Caco-2 (cell line): ENCODE data around the gene AP4E1. TPM values are rescaled to one million over a fixed set of nuclear protein-coding genes. Genes with fewer than 3 reads are reported as not detected.
A peak's percentile ranks its signal among the peaks of the same experiment; 100 is the strongest.

Source experiments
- Bru-seq: library from RNA; stranded (reverse); fragments of 400-500 nt; gene quantifications from one replicate; lab custom pipeline; 2021; lab: Mats Ljungman, UMichigan
- BruChase-seq, 2 experiments: library from RNA; stranded (reverse); fragments of 400-500 nt; gene quantifications; one replicate each; lab custom pipeline; 2021; lab: Mats Ljungman, UMichigan
- BruUV-seq: library from RNA; stranded (reverse); fragments of 400-500 nt; replicated peaks from 2 replicates; lab custom pipeline; 2021; lab: Mats Ljungman, UMichigan
- CTCF ChIA-PET: fragments of 300-600 bp; sonication (Branson Sonifier 250); formaldehyde crosslinking; loops from one replicate; lab custom pipeline; 2022; ENCODE audit warnings: antibody characterized with exemption; lab: Charles Lee
- POLR2A ChIA-PET: fragments of 300-600 bp; sonication (Branson Sonifier 250); formaldehyde crosslinking; loops from one replicate; lab custom pipeline; 2022; ENCODE audit warnings: antibody characterized with exemption; lab: Charles Lee
- DNase-seq, 2 experiments: peaks; one replicate each; pipeline versions ENCODE4 v3.0.0 to v3.0.0-alpha.2; 2020 to 2022
- H3K27me3 ChIP-seq: replicated peaks from 2 replicates; pipeline ENCODE4 v1.6.0; 2011; ENCODE audit warnings: low read length; ENCODE audit not compliant: control insufficient read depth, insufficient read depth
- H3K36me3 ChIP-seq: 2 replicates; pipeline ENCODE4 v1.5.1; 2011; ENCODE audit warnings: low read length; ENCODE audit not compliant: control insufficient read depth, insufficient read depth
- H3K4me1 ChIP-seq: fragments of 250-450 bp; sonication (Bioruptor Pico); 2 replicates; pipeline ENCODE4 v1.5.1; 2020; ENCODE audit warnings: mild to moderate bottlenecking
- H3K4me3 ChIP-seq: 2 replicates; pipeline ENCODE4 v1.5.1; 2011; ENCODE audit warnings: low read depth, mild to moderate bottlenecking, control low read depth, low read length
- H3K9me3 ChIP-seq: fragments of 250-450 bp; sonication (Bioruptor Pico); 2 replicates; pipeline ENCODE4 v1.5.1; 2020; ENCODE audit warnings: mild to moderate bottlenecking, moderate library complexity
- H3K27ac Mint-ChIP-seq: one replicate; pipeline ENCODE4 v1.8.0; 2022; ENCODE audit warnings: mixed read lengths; ENCODE audit not compliant: unreplicated experiment
- H3K27me3 Mint-ChIP-seq: one replicate; pipeline ENCODE4 v1.8.0; 2022; ENCODE audit warnings: mixed read lengths; ENCODE audit not compliant: insufficient read depth, unreplicated experiment
- H3K36me3 Mint-ChIP-seq: one replicate; pipeline ENCODE4 v1.8.0; 2022; ENCODE audit warnings: mild to moderate bottlenecking, mixed read lengths; ENCODE audit not compliant: insufficient read depth, unreplicated experiment
- H3K4me1 Mint-ChIP-seq: one replicate; pipeline ENCODE4 v1.8.0; 2022; ENCODE audit warnings: low read depth, mixed read lengths; ENCODE audit not compliant: unreplicated experiment
- H3K4me3 Mint-ChIP-seq: one replicate; pipeline ENCODE4 v1.8.0; 2022; ENCODE audit warnings: mild to moderate bottlenecking, moderate library complexity, mixed read lengths; ENCODE audit not compliant: unreplicated experiment
- H3K9me3 Mint-ChIP-seq: one replicate; pipeline ENCODE4 v1.8.0; 2022; ENCODE audit warnings: mixed read lengths; ENCODE audit not compliant: unreplicated experiment
- intact Hi-C: fragments of 100-400 bp; cut with micrococcal nuclease; formaldehyde crosslinking; loops from one replicate; pipeline ENCODE4 v1.10.0; 2022; ENCODE audit not compliant: unreplicated experiment
- long read RNA-seq: library from polyadenylated mRNA; stranded (forward); transcript quantifications from one replicate; pipeline ENCODE4 v2.0.0, GENCODE V29; 2022
- total RNA-seq: library from RNA; stranded (reverse); gene quantifications from 2 replicates; pipeline ENCODE4 v1.2.3, GENCODE V29; 2022
- TF ChIP-seq, protein P1 (sequence below), 2 experiments: fragments of 200-600 bp in 1 of 2; IDR thresholded peaks; 1 replicate in 1 of 2; 2 replicates in 1 of 2; pipeline versions ENCODE4 v1.5.1 to v1.8.0; 2011 to 2022; ENCODE audit warnings: antibody characterized with exemption in 1 of 2, control low read depth in 1 of 2, inconsistent platforms in 1 of 2, low read depth in 1 of 2, low read length in 1 of 2, mild to moderate bottlenecking in 1 of 2, moderate library complexity in 1 of 2; ENCODE audit not compliant: insufficient read depth in 1 of 2, severe bottlenecking in 1 of 2, unreplicated experiment in 1 of 2

Gene AP4E1
- total RNA-seq (15.9 and 17.9 TPM in 2 replicates), Bru-seq, nascent RNA (percentile 81 among the genes with signal in this experiment), BruChase-seq, experiment 1, labeled RNA remaining after a 2-hour chase (percentile 80 among the genes with signal in this experiment), BruChase-seq, experiment 2, labeled RNA remaining after a 6-hour chase (percentile 76 among the genes with signal in this experiment)
- long read RNA-seq, full-length matches to known transcripts = 6 of 15 reads
- long read RNA-seq, partial matches to known transcripts = 2 of 15 reads
- long read RNA-seq, other reads (novel, unspliced or antisense) = 7 of 15 reads

DNA sequence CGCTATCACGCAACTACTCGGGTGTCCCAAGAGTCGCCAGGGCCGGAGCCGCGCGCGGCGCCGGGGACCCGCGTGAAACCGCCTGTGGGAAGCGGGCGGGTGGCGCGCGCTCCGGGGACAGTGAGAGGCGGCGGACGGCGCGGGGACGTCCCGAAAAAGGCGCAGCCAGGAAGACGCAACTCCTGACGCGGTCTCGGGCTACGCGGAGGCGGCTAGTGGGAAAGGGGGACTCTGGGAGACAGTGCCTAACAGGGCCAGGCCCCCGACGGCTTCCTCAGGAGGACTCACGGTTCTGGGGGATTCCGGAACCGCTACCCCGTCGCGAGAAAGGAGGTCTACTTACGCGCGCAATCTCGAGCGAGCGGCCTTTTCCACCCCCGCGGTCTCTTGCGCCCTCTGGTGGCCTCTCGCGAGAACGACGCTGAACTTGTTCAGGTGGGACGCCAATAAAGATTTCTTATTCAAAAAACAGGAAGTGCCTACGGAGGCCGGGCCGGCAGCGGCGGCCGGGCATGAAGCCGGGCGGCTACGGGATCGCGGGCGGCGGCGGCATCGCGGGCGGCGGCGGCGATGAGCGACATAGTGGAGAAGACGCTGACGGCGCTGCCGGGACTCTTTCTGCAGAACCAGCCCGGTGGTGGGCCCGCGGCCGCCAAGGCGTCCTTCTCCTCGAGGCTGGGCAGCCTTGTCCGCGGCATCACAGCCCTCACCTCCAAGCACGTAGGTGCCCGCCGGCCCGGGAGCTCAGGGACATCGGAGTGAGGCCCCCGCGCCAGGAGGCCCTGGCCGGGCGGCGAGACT lies at the start of gene AP4E1:
Gene AP4E1, plus strand, starts transcription at position 475 of the 801 bp plus-strand sequence. Its CDS starts 96 bp downstream, at position 571.
- Histone ChIP-seq H3K9me3 (no peaks in the 10 kb centered on the region), H3K27me3 (no peaks in the 10 kb centered on the region), H3K36me3 (no peaks in the 10 kb centered on the region), H3K4me3 (peak within 1 kb of the TSS; percentile 73), H3K4me1 (peaks cover 33% of the 10 kb centered on the region)
- ChIA-PET POLR2A (interaction anchor here (1.5 kb wide), 1 partner anchor 553 kb away, joined by 3 read pairs; the partner anchor contains the start of gene GABPB1), CTCF (interaction anchor here (1.0 kb wide), 1 partner anchor 35 kb away, joined by 3 read pairs; no protein-coding TSS in a partner anchor)
- Mint-ChIP-seq H3K4me1 (peaks cover 6% of the 10 kb centered on the region), H3K36me3 (peaks cover 23% of the 10 kb centered on the region), H3K4me3 (peak within 1 kb of the TSS; percentile 83), H3K27me3 (no peaks in the 10 kb centered on the region), H3K27ac (peak within 1 kb of the TSS; percentile 81), H3K9me3 (no peaks in the 10 kb centered on the region)
- DNase-seq = peak; percentile 88 to 93
- TF ChIP-seq, protein P1, sequence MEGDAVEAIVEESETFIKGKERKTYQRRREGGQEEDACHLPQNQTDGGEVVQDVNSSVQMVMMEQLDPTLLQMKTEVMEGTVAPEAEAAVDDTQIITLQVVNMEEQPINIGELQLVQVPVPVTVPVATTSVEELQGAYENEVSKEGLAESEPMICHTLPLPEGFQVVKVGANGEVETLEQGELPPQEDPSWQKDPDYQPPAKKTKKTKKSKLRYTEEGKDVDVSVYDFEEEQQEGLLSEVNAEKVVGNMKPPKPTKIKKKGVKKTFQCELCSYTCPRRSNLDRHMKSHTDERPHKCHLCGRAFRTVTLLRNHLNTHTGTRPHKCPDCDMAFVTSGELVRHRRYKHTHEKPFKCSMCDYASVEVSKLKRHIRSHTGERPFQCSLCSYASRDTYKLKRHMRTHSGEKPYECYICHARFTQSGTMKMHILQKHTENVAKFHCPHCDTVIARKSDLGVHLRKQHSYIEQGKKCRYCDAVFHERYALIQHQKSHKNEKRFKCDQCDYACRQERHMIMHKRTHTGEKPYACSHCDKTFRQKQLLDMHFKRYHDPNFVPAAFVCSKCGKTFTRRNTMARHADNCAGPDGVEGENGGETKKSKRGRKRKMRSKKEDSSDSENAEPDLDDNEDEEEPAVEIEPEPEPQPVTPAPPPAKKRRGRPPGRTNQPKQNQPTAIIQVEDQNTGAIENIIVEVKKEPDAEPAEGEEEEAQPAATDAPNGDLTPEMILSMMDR (IDR thresholded peaks at IDR 0.05; ENCODE audit: insufficient read depth in 1 of 2, low read depth in 1 of 2, low read length in 1 of 2, severe bottlenecking in 1 of 2, unreplicated experiment in 1 of 2) = peak; percentile 89 to 94
- intact Hi-C loops = loop anchor here (1.0 to 10.0 kb wide), 6 partner anchors 233 to 760 kb away; partner anchors contain the start of genes USP50 and USP8
- BruUV-seq = no TSS peak

DNA sequence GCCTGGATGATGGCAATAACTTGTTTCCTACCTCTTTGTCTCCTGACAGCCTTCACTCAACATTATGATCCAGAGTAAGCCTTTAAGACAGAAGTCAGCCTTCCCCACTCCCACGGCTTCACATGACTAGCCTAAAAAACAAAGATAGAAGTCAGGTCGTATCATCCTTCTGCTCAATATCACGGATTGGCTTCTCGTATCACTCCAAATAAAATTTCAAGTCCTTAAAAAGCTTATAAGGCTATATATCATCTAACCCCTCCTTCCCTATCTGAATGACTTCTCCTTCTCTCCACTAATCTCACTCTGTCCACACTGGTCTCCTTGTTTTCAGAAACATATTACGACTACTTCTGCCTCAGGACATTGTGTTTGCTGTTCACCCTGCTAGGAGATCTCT lies 47.7 kb upstream of the AP4E1 start:
- H3K36me3 ChIP-seq = no peaks in the 10 kb centered on the region
- intact Hi-C loops = no loop called here
- Mint-ChIP-seq H3K4me3 (no peak overlapping the region), H3K4me1 (peaks cover 27% of the 10 kb centered on the region), H3K27me3 (no peaks in the 10 kb centered on the region), H3K36me3 (peaks cover 12% of the 10 kb centered on the region), H3K9me3 (no peaks in the 10 kb centered on the region), H3K27ac (no peak overlapping the region)
- POLR2A ChIA-PET = no interaction called here
- TF ChIP-seq, protein P1 (IDR thresholded peaks at IDR 0.05; ENCODE audit: insufficient read depth in 1 of 2, low read depth in 1 of 2, low read length in 1 of 2, severe bottlenecking in 1 of 2, unreplicated experiment in 1 of 2) = no peak
- H3K4me1 ChIP-seq = peaks cover 36% of the 10 kb centered on the region
- H3K27me3 ChIP-seq = no peaks in the 10 kb centered on the region
- CTCF ChIA-PET = no interaction called here
- H3K9me3 ChIP-seq = peaks cover 7% of the 10 kb centered on the region; the same call in 1 of the 2 replicates
- H3K4me3 ChIP-seq = no peak overlapping the region
- no peak for DNase-seq
- no TSS peak for BruUV-seq

DNA sequence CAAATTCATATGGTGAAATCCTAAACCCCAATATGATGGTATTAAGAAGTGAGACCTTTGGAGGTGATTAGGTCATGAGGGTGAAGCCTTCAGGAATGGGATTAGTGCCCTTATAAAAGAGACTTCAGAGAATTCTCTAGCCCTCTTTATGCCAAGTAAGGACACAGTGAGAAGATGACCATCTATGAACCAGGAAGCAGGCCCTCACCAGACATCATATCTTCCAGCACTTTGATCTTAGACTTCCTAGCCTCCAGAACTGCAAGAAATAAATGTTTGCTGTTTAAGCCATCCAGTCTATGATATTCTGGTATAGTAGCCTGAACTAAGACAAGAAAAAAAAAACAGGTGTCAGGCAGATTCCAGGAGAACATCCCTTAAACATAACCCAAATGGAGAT lies 45.9 kb upstream of the AP4E1 start:
- no peak overlapping the region for H3K4me3 Mint-ChIP-seq
- no peaks in the 10 kb centered on the region for H3K9me3 Mint-ChIP-seq
- H3K4me1 Mint-ChIP-seq = peaks cover 29% of the 10 kb centered on the region
- Histone ChIP-seq H3K9me3 (peaks cover 17% of the 10 kb centered on the region), H3K27me3 (no peaks in the 10 kb centered on the region), H3K4me1 (peaks cover 43% of the 10 kb centered on the region), H3K36me3 (no peaks in the 10 kb centered on the region), H3K4me3 (no peak overlapping the region)
- peaks cover 16% of the 10 kb centered on the region for H3K36me3 Mint-ChIP-seq
- no peak for DNase-seq
- ChIA-PET CTCF (no interaction called here), POLR2A (no interaction called here)
- TF ChIP-seq, protein P1 (IDR thresholded peaks at IDR 0.05; ENCODE audit: insufficient read depth in 1 of 2, low read depth in 1 of 2, low read length in 1 of 2, severe bottlenecking in 1 of 2, unreplicated experiment in 1 of 2) = no peak
- no peaks in the 10 kb centered on the region for H3K27me3 Mint-ChIP-seq
- no TSS peak for BruUV-seq
- H3K27ac Mint-ChIP-seq = no peak overlapping the region
- intact Hi-C loops = no loop called here
